Measurements from ENCODE around the gene RHOU. TPM values are rescaled to one million over a fixed set of nuclear protein-coding genes. Genes with fewer than 3 reads are reported as not detected.

RHOU gene
- total RNA-seq, 3 donors from 2014 or later (not counting 1 experiment from before 2014, with no cell fraction given) = 0.33 to 1.6 (median 0.82) TPM

Other genes with a start within 250 kb of the RHOU start
- 100 to 1,000 TPM in 1 of 3 donors, 10 to 100 TPM in 2; 68.6 to 102 (median 77.3) TPM for gene RNF187, start 248.1 kb upstream of the RHOU start, total RNA-seq